NT2/D1 (cell line): Measurements from ENCODE around the gene AFG3L2.

ENCODE experiments used
- DNase-seq: peaks from one replicate; pipeline ENCODE4 v3.0.0-alpha.2; 2011; ENCODE audit warnings: low read depth, low spot score
- H3K27me3 ChIP-seq: 2 replicates; pipeline ENCODE4 v1.6.0; 2011; ENCODE audit warnings: mild to moderate bottlenecking; ENCODE audit not compliant: insufficient read length, insufficient read depth
- H3K36me3 ChIP-seq: 2 replicates; pipeline ENCODE4 v1.6.1; 2011; ENCODE audit warnings: mild to moderate bottlenecking, low read length, mixed read lengths; ENCODE audit not compliant: insufficient read depth, insufficient read length
- H3K4me1 ChIP-seq: 2 replicates; pipeline ENCODE4 v1.5.1; 2011; ENCODE audit not compliant: insufficient read depth, insufficient read length
- H3K4me3 ChIP-seq: 2 replicates; pipeline ENCODE4 v1.5.1; 2011; ENCODE audit warnings: low read depth; ENCODE audit not compliant: insufficient read length
- H3K9ac ChIP-seq: 2 replicates; pipeline ENCODE4 v1.6.0; 2011; ENCODE audit warnings: low read depth; ENCODE audit not compliant: insufficient read length
- H3K9me3 ChIP-seq: 2 replicates; pipeline ENCODE4 v1.5.1; 2011; ENCODE audit warnings: mild to moderate bottlenecking, low read length; ENCODE audit not compliant: insufficient read depth
- SUZ12 ChIP-seq: IDR thresholded peaks from 2 replicates; pipeline ENCODE4 v1.6.1; 2011; ENCODE audit not compliant: insufficient read length, insufficient read depth; ENCODE audit errors: extremely low read depth
- YY1 ChIP-seq: IDR thresholded peaks from 2 replicates; pipeline ENCODE4 v1.6.1; 2011; ENCODE audit not compliant: insufficient read length, insufficient read depth
- ZNF274 ChIP-seq: IDR thresholded peaks from 2 replicates; pipeline ENCODE4 v1.6.1; 2011; ENCODE audit warnings: mild to moderate bottlenecking, low read depth, low read length

AFG3L2 gene

GRCh38 chr18:12335503-12335902 is 41.5 kb downstream of the AFG3L2 start:
- Histone ChIP-seq H3K27me3 (no peaks in the 10 kb centered on the region), H3K36me3 (peaks cover 34% of the 10 kb centered on the region), H3K9ac (peak overlapping the region; percentile 53), H3K4me3 (no peak overlapping the region), H3K4me1 (peaks cover 10% of the 10 kb centered on the region), H3K9me3 (no peaks in the 10 kb centered on the region)
- TF ChIP-seq SUZ12 (no peak), YY1 (no peak), ZNF274 (no peak)
- DNase-seq: no peak

- peaks cover 10% of the 10 kb centered on the region for H3K4me1 ChIP-seq
- no peaks in the 10 kb centered on the region for H3K9me3 ChIP-seq
- DNase-seq: no peak
- H3K36me3 ChIP-seq: peaks cover 31% of the 10 kb centered on the region
- H3K4me3 ChIP-seq: no peak overlapping the region
- TF ChIP-seq YY1: no peak
- TF ChIP-seq ZNF274: no peak
- no peak for TF ChIP-seq SUZ12
- H3K27me3 ChIP-seq: no peaks in the 10 kb centered on the region
- no peak overlapping the region for H3K9ac ChIP-seq
Measured at GRCh38 chr18:12334863-12335262, 42.2 kb downstream of the AFG3L2 start.

DNA sequence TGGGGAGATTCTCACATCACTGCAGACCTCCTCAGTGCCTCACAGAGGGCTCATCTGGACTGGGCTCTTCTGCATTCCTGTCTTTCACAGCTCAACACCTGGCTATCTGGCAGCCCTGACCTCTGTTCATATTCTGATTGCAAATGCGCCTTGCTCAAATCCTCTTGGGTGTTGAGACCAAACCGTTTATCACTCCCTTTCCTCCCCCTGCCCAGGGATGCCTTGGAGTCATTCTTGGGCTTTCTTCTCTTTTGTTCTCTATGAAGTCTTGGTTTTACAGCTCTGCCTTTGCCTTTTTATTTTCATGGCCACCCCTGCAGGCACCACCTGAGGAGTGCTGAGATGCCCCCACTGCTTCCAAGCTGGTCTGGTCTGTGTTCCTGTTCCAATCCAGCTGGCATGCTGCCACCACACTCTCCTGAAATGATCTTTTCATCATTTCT is 42.6 kb downstream of the AFG3L2 start:
- TF ChIP-seq SUZ12 (no peak), ZNF274 (no peak), YY1 (no peak)
- peaks cover 34% of the 10 kb centered on the region for H3K36me3 ChIP-seq
- no peak overlapping the region for H3K9ac ChIP-seq
- DNase-seq: no peak
- H3K27me3 ChIP-seq: no peaks in the 10 kb centered on the region
- H3K4me1 ChIP-seq: peaks cover 10% of the 10 kb centered on the region
- no peaks in the 10 kb centered on the region for H3K9me3 ChIP-seq
- no peak overlapping the region for H3K4me3 ChIP-seq

DNA sequence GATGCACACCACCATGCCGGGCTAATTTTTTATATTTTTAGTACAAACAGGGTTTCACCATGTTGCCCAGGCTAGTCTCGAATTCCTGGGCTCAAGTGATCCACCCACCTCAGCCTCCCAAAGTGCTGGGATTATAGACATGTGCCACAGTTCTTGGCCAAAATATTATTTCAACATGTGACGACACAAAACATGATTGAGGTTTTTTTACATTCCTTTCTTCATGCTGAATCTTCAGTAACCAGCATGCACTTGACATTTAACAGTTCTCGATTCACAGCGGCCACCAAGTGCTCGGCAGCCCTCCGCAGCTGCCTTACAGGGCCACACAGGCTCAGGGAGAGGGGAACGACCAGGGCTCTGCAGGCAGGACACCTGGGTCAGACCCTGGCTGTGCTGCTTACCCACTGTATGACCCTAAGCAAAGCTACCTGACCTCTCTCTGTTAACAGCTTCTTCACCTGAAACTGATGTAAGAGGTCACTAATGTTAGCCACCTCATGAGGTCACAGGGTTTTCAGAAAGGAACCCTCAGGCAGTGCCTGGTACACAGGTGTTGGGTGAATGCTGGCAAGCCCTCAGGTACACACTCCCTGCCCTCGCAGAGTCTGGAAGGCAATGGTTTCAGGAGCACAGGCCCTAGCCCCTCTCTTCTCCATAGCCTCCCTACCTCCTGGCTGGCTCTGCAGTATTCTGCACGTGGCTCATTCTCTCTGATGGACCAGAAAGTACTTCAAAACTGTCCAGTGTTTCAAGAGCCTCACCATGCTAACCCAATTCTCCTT is 43.3 kb downstream of the AFG3L2 start:
- Histone ChIP-seq H3K9me3 (no peaks in the 10 kb centered on the region), H3K4me3 (no peak overlapping the region), H3K4me1 (peaks cover 10% of the 10 kb centered on the region), H3K36me3 (peaks cover 40% of the 10 kb centered on the region), H3K9ac (peak overlapping the region; percentile 26), H3K27me3 (no peaks in the 10 kb centered on the region)
- DNase-seq: no peak
- no peak for TF ChIP-seq SUZ12
- TF ChIP-seq ZNF274: no peak
- no peak for TF ChIP-seq YY1

DNA sequence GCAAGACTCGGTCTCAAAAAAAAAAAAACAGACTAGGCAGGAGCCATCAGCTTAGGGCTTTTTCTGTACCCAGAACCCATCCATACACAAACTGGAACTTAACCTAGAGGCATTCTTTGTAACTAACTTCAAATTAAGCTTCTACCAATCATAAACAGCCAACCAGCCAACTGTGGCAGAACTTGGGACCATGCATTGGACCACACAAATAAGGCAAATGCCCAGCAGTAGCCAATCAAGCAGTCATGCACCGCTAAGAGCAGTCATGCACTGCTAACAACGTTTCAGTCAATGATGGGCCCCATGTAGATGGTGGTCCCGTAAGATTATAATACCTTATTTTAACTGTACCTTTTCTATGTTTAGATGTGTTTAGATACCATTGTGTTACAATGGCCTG is 46.3 kb downstream of the AFG3L2 start:
- Histone ChIP-seq H3K27me3 (no peaks in the 10 kb centered on the region), H3K36me3 (peaks cover 55% of the 10 kb centered on the region), H3K4me3 (no peak overlapping the region), H3K9me3 (no peaks in the 10 kb centered on the region), H3K4me1 (peaks cover 10% of the 10 kb centered on the region), H3K9ac (no peak overlapping the region)
- no peak for DNase-seq
- TF ChIP-seq SUZ12 (no peak), YY1 (no peak), ZNF274 (no peak)

DNA sequence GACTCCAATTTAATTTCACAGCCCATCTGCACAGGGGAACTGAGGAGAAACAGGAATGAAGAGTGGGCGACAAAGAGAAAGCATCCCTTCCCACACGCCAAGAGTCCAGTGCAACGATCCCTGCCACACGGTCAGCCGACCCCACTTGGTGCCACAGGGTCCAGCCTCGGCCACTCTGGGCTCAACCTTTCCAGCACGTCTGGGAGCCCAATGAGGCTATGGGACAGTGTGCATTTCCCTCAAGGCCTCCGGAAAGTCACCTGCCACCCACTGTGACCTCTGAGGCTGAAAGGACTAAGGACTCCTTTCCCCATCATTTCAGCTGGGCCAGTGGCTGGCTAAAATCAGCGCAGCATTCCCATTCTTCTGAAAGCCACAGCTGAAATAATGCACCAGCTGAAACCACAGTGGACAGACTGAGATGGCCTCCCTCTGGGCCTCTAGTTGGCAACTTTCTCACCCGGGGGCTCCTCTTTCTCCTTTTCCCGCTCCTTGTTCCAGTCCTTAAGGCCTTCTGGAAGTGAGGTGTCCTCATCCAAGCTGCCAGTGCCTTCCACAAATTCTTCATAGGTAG is 47.8 kb downstream of the AFG3L2 start:
- DNase-seq: no peak
- TF ChIP-seq YY1: no peak
- TF ChIP-seq SUZ12: no peak
- TF ChIP-seq ZNF274: no peak
- no peaks in the 10 kb centered on the region for H3K27me3 ChIP-seq
- H3K4me1 ChIP-seq: peaks cover 7% of the 10 kb centered on the region
- no peak overlapping the region for H3K9ac ChIP-seq
- no peaks in the 10 kb centered on the region for H3K9me3 ChIP-seq
- H3K4me3 ChIP-seq: no peak overlapping the region
- peaks cover 68% of the 10 kb centered on the region for H3K36me3 ChIP-seq

DNA sequence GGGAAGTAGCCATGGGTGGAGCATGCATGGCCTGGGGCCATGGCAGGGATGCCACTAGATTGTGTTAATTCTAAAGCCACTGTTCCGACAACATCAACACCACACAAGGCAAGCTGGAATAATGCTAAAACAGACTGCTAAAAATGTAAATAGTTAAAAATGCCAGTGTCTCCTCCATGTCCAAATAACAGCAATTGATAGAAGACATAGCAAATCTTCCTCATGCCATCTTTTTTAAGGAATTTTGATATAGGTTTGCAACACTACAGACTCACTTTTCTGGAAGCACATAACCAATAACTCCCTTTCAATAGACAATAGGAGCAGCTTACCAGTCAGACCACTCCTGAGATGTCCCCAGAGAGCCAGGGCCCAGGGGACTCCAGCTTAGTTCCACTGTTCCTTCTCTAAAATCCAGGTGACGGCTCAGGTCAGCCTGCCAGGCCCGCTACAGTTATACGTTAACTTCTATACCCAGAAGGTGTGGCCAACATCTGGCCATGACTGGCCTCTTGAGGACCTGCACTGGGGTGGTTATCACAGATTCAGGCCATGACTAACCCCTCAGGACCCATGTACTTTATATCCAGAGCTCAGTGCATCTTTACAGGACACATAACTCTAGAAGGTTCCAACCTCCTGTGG is 48.7 kb downstream of the AFG3L2 start:
- H3K4me3 ChIP-seq: no peak overlapping the region
- H3K36me3 ChIP-seq: peaks cover 64% of the 10 kb centered on the region
- DNase-seq: no peak

More for the DNA sequence above, 48.7 kb downstream of the AFG3L2 start:
- Histone ChIP-seq H3K9ac (no peak overlapping the region), H3K4me1 (no peaks in the 10 kb centered on the region), H3K27me3 (no peaks in the 10 kb centered on the region), H3K9me3 (no peaks in the 10 kb centered on the region)
- TF ChIP-seq ZNF274 (no peak), SUZ12 (no peak), YY1 (no peak)
